HG03571 (cell line): ENCODE data around the gene ACSL4.

Experiments used
- ATAC-seq: cut with Tn5 transposase; IDR thresholded peaks from one replicate; pipeline ENCODE4 v1.9.1; 2021; ENCODE audit not compliant: unreplicated experiment

ACSL4 gene

GRCh38 chrX:109619771-109620170, 113.3 kb downstream of the ACSL4 start:
- ATAC-seq: no peak

GRCh38 chrX:109614951-109615350, 118.1 kb downstream of the ACSL4 start:
- ATAC-seq: no peak

- ATAC-seq: no peak
Observed at GRCh38 chrX:109601486-109601885, 131.6 kb downstream of the ACSL4 start.

- no peak for ATAC-seq
Observed at GRCh38 chrX:109600237-109600651, 132.8 kb downstream of the ACSL4 start.

GRCh38 chrX:109596015-109596414, 137.0 kb downstream of the ACSL4 start:
- ATAC-seq: no peak
